Uterus (tissue), 4 donors: Measurements from ENCODE around the gene LRP8. TPM values are rescaled to one million over a fixed set of nuclear protein-coding genes. Genes with fewer than 3 reads are reported as not detected.

Source experiments
- DNase-seq, 2 donors: peaks; one replicate each; pipeline ENCODE4 v3.0.0-alpha.2; 2019 to 2020
- H3K27ac ChIP-seq, 2 donors: fragments of 200-600 bp; sonication (generic); 1 replicate in 1 of 2; 2 replicates in 1 of 2; pipeline ENCODE4 v1.5.1; 2016 to 2018
- H3K27me3 ChIP-seq, 2 donors: fragments of 200-600 bp; sonication (generic); one replicate each; pipeline ENCODE4 v1.5.1; 2018 to 2019; ENCODE audit warnings: control low read depth in 1 of 2
- H3K36me3 ChIP-seq, 2 donors: fragments of 200-600 bp; sonication (generic); one replicate each; pipeline ENCODE4 v1.5.1; 2019; ENCODE audit warnings: control low read depth in 1 of 2
- H3K4me1 ChIP-seq, 2 donors: fragments of 200-600 bp; sonication (generic); one replicate each; pipeline ENCODE4 v1.5.1; 2018 to 2019; ENCODE audit warnings: control low read depth in 1 of 2
- H3K4me3 ChIP-seq, 2 donors: fragments of 200-600 bp; sonication (generic); 1 replicate in 1 of 2; 2 replicates in 1 of 2; pipeline ENCODE4 v1.5.1; 2018 to 2019; ENCODE audit warnings: mild to moderate bottlenecking in 1 of 2
- H3K9me3 ChIP-seq, 2 donors: fragments of 200-600 bp; sonication (generic); one replicate each; pipeline ENCODE4 v1.5.1; 2019; ENCODE audit warnings: control low read depth in 1 of 2
- CTCF ChIP-seq, 4 experiments: fragments of 200-600 bp in 2 of 4; fragments of 450-650 bp in 2 of 4; sonication (generic) in 2 of 4; IDR thresholded peaks; one replicate each; pipeline ENCODE4 v1.5.1; 2016 to 2019; ENCODE audit warnings: antibody characterized with exemption in 4 of 4, mild to moderate bottlenecking in 2 of 4, moderate library complexity in 1 of 4
- POLR2A ChIP-seq, 2 donors: fragments of 450-650 bp; IDR thresholded peaks; one replicate each; pipeline ENCODE4 v1.6.1; 2016; ENCODE audit warnings: antibody characterized with exemption in 2 of 2, mild to moderate bottlenecking in 1 of 2, moderate library complexity in 1 of 2
- intact Hi-C: fragments of 100-400 bp; cut with DNase I; formaldehyde crosslinking; loops from one replicate; pipeline ENCODE4 v1.15.1; 2023; ENCODE audit warnings: low total_unique reads
- total RNA-seq, 4 donors: library from RNA; depleted of rRNA in 3 of 4; stranded (reverse); fragments of >200 nt in 3 of 4; gene quantifications; one replicate each; pipeline versions ENCODE4 v1.1.0 to v1.2.4, GENCODE V29; 2014 to 2023
- donor health status: DM: yes; HTN: yes; CAD: no.

Gene LRP8
- total RNA-seq, 4 donors from 2014 or later, result 1.5 to 15.3 (median 8.5) TPM

- intact Hi-C loops, result no loop called here
Observed at GRCh38 chr1:53373246-53373645, 45.4 kb upstream of the LRP8 start.

GRCh38 chr1:53372501-53372951 lies 44.7 kb upstream of the LRP8 start:
- no peak for TF ChIP-seq POLR2A (IDR thresholded peaks at IDR 0.05)
- TF ChIP-seq CTCF (IDR thresholded peaks at IDR 0.05), result no peak
- H3K9me3 ChIP-seq, result no peaks in the 10 kb centered on the region
- DNase-seq, result peak; percentile 6
- H3K4me1 ChIP-seq, result no peaks in the 10 kb centered on the region
- intact Hi-C loops, result no loop called here
- no peak overlapping the region for H3K4me3 ChIP-seq
- H3K27ac ChIP-seq, result no peak overlapping the region
- H3K27me3 ChIP-seq, result no peaks in the 10 kb centered on the region
- no peaks in the 10 kb centered on the region for H3K36me3 ChIP-seq

More at GRCh38 chr1:53373246-53373645, 45.4 kb upstream of the LRP8 start:
- H3K9me3 ChIP-seq, result no peaks in the 10 kb centered on the region
- no peak for TF ChIP-seq CTCF (IDR thresholded peaks at IDR 0.05)
- H3K36me3 ChIP-seq, result no peaks in the 10 kb centered on the region
- no peak overlapping the region for H3K27ac ChIP-seq
- no peaks in the 10 kb centered on the region for H3K4me1 ChIP-seq
- DNase-seq, result no peak
- no peaks in the 10 kb centered on the region for H3K27me3 ChIP-seq
- no peak overlapping the region for H3K4me3 ChIP-seq

GRCh38 chr1:53371851-53372250 lies 44.0 kb upstream of the LRP8 start:
- H3K9me3 ChIP-seq, result no peaks in the 10 kb centered on the region
- intact Hi-C loops, result no loop called here
- no peak overlapping the region for H3K4me3 ChIP-seq
- DNase-seq, result peak in 1 of 2 donors; percentile 5
- no peaks in the 10 kb centered on the region for H3K27me3 ChIP-seq
- no peaks in the 10 kb centered on the region for H3K4me1 ChIP-seq
- H3K36me3 ChIP-seq, result no peaks in the 10 kb centered on the region
- no peak for TF ChIP-seq POLR2A (IDR thresholded peaks at IDR 0.05)
- TF ChIP-seq CTCF (IDR thresholded peaks at IDR 0.05), result no peak
- H3K27ac ChIP-seq, result no peak overlapping the region

GRCh38 chr1:53371121-53371666 lies 43.3 kb upstream of the LRP8 start:
- Histone ChIP-seq H3K27ac (no peak overlapping the region), H3K4me3 (no peak overlapping the region), H3K9me3 (no peaks in the 10 kb centered on the region), H3K4me1 (no peaks in the 10 kb centered on the region), H3K36me3 (no peaks in the 10 kb centered on the region), H3K27me3 (no peaks in the 10 kb centered on the region)
- intact Hi-C loops, result no loop called here
- no peak for TF ChIP-seq CTCF (IDR thresholded peaks at IDR 0.05)
- no peak for TF ChIP-seq POLR2A (IDR thresholded peaks at IDR 0.05)
- no peak for DNase-seq

- H3K27ac ChIP-seq, result no peak overlapping the region
- H3K36me3 ChIP-seq, result no peaks in the 10 kb centered on the region
- no peaks in the 10 kb centered on the region for H3K27me3 ChIP-seq
- intact Hi-C loops, result no loop called here
- peak in 1 of 2 donors; percentile 3 for DNase-seq
- no peaks in the 10 kb centered on the region for H3K4me1 ChIP-seq
- TF ChIP-seq CTCF (IDR thresholded peaks at IDR 0.05) (no peak), POLR2A (IDR thresholded peaks at IDR 0.05) (no peak)
- no peak overlapping the region for H3K4me3 ChIP-seq
- H3K9me3 ChIP-seq, result no peaks in the 10 kb centered on the region
Observed at GRCh38 chr1:53370369-53370961, 42.6 kb upstream of the LRP8 start.
